Measurements from ENCODE around the gene HIPK2. TPM values are rescaled to one million over a fixed set of nuclear protein-coding genes. Genes with fewer than 3 reads are reported as not detected.

Gene HIPK2
- total and polyA plus RNA-seq, 2 experiments from 2014 or later, result 7.3 to 16.9 TPM

DNA sequence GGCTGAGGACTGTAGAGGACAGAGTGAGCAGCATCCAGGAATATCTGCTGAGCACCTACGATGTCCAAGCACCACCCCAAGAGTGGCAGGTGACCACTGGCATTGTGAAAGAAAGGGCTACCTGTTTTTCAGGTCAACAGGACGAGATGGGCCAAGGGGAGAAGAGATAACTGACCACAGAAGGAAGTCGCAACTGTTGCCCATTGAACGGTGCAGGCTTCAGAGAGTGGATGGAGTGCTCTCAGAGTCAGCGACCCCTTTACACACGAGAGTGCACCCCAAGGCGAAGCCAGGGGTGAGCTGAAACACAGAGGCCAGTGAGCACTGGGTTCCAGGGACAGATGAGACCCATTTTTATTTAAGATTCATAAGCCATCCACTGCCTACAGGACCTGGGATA, 42.3 kb downstream of the HIPK2 start:
- Histone ChIP-seq H3K27ac (ENCODE audit: low read depth) (no peak overlapping the region), H3K79me2 (replicated peaks; ENCODE audit: insufficient read depth) (peaks cover 17% of the 10 kb centered on the region; the same call in 1 of the 2 replicates), H3K4me3 (no peak overlapping the region), H3K27me3 (ENCODE audit: insufficient read depth) (no peaks in the 10 kb centered on the region), H4K20me1 (replicated peaks; ENCODE audit: insufficient read depth) (peaks cover 5% of the 10 kb centered on the region; the same call in 1 of the 2 replicates), H3K4me2 (no peak overlapping the region), H3F3A (replicated peaks; ENCODE audit: low read depth) (no peaks in the 10 kb centered on the region), H2AFZ (no peak overlapping the region), H3K36me3 (ENCODE audit: insufficient read depth) (no peaks in the 10 kb centered on the region), H3K9me2 (ENCODE audit: insufficient read depth) (no peaks in the 10 kb centered on the region), H3K4me1 (ENCODE audit: insufficient read depth) (peaks cover 9% of the 10 kb centered on the region)
- Mint-ChIP-seq H3K4me1 (peaks cover 35% of the 10 kb centered on the region), H3K27ac (no peak overlapping the region), H3K4me3 (no peak overlapping the region), H3K36me3 (ENCODE audit: low read depth) (no peaks in the 10 kb centered on the region; the same call in 2 of the 3 replicates), H3K9me3 (peaks cover 2% of the 10 kb centered on the region; the same call in 1 of the 3 replicates), H3K27me3 (ENCODE audit: insufficient read depth, low read depth, poor library complexity) (peaks cover 5% of the 10 kb centered on the region)
- ATAC-seq, result no peak
- TF ChIP-seq, protein P1, sequence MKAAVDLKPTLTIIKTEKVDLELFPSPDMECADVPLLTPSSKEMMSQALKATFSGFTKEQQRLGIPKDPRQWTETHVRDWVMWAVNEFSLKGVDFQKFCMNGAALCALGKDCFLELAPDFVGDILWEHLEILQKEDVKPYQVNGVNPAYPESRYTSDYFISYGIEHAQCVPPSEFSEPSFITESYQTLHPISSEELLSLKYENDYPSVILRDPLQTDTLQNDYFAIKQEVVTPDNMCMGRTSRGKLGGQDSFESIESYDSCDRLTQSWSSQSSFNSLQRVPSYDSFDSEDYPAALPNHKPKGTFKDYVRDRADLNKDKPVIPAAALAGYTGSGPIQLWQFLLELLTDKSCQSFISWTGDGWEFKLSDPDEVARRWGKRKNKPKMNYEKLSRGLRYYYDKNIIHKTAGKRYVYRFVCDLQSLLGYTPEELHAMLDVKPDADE (IDR thresholded peaks at IDR 0.05), result no peak
- TF ChIP-seq CREB1 (CRISPR knock-in tag; IDR thresholded peaks at IDR 0.05; ENCODE audit: low read depth) (no peak), POLR2AphosphoS5 (IDR thresholded peaks at IDR 0.05; ENCODE audit: low read depth) (no peak), ZNF114 (CRISPR knock-in tag; IDR thresholded peaks at IDR 0.05) (no peak), JUNB (IDR thresholded peaks at IDR 0.05; ENCODE audit: unreplicated experiment) (no peak), NANOG (IDR thresholded peaks at IDR 0.05; ENCODE audit: borderline replicate concordance) (no peak), ZNF331 (CRISPR knock-in tag; IDR thresholded peaks at IDR 0.05; ENCODE audit: low read depth) (no peak), EZH2phosphoT487 (IDR thresholded peaks at IDR 0.05; ENCODE audit: unreplicated experiment) (no peak), STAT1 (IDR thresholded peaks at IDR 0.05; ENCODE audit: unreplicated experiment) (no peak), EZH2 (IDR thresholded peaks at IDR 0.05; ENCODE audit: low read depth, unreplicated experiment) (no peak)
- TF ChIP-seq, protein P2, sequence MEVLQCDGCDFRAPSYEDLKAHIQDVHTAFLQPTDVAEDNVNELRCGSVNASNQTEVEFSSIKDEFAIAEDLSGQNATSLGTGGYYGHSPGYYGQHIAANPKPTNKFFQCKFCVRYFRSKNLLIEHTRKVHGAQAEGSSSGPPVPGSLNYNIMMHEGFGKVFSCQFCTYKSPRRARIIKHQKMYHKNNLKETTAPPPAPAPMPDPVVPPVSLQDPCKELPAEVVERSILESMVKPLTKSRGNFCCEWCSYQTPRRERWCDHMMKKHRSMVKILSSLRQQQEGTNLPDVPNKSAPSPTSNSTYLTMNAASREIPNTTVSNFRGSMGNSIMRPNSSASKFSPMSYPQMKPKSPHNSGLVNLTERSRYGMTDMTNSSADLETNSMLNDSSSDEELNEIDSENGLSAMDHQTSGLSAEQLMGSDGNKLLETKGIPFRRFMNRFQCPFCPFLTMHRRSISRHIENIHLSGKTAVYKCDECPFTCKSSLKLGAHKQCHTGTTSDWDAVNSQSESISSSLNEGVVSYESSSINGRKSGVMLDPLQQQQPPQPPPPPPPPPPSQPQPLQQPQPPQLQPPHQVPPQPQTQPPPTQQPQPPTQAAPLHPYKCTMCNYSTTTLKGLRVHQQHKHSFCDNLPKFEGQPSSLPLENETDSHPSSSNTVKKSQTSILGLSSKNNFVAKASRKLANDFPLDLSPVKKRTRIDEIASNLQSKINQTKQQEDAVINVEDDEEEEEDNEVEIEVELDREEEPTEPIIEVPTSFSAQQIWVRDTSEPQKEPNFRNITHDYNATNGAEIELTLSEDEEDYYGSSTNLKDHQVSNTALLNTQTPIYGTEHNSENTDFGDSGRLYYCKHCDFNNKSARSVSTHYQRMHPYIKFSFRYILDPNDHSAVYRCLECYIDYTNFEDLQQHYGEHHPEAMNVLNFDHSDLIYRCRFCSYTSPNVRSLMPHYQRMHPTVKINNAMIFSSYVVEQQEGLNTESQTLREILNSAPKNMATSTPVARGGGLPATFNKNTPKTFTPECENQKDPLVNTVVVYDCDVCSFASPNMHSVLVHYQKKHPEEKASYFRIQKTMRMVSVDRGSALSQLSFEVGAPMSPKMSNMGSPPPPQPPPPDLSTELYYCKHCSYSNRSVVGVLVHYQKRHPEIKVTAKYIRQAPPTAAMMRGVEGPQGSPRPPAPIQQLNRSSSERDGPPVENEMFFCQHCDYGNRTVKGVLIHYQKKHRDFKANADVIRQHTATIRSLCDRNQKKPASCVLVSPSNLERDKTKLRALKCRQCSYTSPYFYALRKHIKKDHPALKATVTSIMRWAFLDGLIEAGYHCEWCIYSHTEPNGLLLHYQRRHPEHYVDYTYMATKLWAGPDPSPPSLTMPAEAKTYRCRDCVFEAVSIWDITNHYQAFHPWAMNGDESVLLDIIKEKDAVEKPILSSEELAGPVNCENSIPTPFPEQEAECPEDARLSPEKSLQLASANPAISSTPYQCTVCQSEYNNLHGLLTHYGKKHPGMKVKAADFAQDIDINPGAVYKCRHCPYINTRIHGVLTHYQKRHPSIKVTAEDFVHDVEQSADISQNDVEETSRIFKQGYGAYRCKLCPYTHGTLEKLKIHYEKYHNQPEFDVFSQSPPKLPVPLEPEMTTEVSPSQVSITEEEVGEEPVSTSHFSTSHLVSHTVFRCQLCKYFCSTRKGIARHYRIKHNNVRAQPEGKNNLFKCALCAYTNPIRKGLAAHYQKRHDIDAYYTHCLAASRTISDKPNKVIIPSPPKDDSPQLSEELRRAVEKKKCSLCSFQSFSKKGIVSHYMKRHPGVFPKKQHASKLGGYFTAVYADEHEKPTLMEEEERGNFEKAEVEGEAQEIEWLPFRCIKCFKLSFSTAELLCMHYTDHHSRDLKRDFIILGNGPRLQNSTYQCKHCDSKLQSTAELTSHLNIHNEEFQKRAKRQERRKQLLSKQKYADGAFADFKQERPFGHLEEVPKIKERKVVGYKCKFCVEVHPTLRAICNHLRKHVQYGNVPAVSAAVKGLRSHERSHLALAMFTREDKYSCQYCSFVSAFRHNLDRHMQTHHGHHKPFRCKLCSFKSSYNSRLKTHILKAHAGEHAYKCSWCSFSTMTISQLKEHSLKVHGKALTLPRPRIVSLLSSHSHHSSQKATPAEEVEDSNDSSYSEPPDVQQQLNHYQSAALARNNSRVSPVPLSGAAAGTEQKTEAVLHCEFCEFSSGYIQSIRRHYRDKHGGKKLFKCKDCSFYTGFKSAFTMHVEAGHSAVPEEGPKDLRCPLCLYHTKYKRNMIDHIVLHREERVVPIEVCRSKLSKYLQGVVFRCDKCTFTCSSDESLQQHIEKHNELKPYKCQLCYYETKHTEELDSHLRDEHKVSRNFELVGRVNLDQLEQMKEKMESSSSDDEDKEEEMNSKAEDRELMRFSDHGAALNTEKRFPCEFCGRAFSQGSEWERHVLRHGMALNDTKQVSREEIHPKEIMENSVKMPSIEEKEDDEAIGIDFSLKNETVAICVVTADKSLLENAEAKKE (CRISPR knock-in tag; IDR thresholded peaks at IDR 0.05), result no peak
- TF ChIP-seq, protein P3, sequence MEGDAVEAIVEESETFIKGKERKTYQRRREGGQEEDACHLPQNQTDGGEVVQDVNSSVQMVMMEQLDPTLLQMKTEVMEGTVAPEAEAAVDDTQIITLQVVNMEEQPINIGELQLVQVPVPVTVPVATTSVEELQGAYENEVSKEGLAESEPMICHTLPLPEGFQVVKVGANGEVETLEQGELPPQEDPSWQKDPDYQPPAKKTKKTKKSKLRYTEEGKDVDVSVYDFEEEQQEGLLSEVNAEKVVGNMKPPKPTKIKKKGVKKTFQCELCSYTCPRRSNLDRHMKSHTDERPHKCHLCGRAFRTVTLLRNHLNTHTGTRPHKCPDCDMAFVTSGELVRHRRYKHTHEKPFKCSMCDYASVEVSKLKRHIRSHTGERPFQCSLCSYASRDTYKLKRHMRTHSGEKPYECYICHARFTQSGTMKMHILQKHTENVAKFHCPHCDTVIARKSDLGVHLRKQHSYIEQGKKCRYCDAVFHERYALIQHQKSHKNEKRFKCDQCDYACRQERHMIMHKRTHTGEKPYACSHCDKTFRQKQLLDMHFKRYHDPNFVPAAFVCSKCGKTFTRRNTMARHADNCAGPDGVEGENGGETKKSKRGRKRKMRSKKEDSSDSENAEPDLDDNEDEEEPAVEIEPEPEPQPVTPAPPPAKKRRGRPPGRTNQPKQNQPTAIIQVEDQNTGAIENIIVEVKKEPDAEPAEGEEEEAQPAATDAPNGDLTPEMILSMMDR (conservative IDR thresholded peaks at IDR 0.05; ENCODE audit: low read depth in 2 of 2), result no peak
- TF ChIP-seq, protein P4, sequence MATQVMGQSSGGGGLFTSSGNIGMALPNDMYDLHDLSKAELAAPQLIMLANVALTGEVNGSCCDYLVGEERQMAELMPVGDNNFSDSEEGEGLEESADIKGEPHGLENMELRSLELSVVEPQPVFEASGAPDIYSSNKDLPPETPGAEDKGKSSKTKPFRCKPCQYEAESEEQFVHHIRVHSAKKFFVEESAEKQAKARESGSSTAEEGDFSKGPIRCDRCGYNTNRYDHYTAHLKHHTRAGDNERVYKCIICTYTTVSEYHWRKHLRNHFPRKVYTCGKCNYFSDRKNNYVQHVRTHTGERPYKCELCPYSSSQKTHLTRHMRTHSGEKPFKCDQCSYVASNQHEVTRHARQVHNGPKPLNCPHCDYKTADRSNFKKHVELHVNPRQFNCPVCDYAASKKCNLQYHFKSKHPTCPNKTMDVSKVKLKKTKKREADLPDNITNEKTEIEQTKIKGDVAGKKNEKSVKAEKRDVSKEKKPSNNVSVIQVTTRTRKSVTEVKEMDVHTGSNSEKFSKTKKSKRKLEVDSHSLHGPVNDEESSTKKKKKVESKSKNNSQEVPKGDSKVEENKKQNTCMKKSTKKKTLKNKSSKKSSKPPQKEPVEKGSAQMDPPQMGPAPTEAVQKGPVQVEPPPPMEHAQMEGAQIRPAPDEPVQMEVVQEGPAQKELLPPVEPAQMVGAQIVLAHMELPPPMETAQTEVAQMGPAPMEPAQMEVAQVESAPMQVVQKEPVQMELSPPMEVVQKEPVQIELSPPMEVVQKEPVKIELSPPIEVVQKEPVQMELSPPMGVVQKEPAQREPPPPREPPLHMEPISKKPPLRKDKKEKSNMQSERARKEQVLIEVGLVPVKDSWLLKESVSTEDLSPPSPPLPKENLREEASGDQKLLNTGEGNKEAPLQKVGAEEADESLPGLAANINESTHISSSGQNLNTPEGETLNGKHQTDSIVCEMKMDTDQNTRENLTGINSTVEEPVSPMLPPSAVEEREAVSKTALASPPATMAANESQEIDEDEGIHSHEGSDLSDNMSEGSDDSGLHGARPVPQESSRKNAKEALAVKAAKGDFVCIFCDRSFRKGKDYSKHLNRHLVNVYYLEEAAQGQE (IDR thresholded peaks at IDR 0.05; ENCODE audit: unreplicated experiment), result no peak
- DNase-seq (ENCODE audit: low spot score), result no peak

Data from GM23338 (cell line).